Raji (cell line): ENCODE data around the gene TRIM33.

Experiments
- POLR2A ChIP-seq: IDR thresholded peaks from 2 replicates; pipeline ENCODE4 v1.6.1; 2011; ENCODE audit warnings: low read depth, low read length, control low read depth; ENCODE audit not compliant: insufficient read depth

TRIM33 gene

DNA sequence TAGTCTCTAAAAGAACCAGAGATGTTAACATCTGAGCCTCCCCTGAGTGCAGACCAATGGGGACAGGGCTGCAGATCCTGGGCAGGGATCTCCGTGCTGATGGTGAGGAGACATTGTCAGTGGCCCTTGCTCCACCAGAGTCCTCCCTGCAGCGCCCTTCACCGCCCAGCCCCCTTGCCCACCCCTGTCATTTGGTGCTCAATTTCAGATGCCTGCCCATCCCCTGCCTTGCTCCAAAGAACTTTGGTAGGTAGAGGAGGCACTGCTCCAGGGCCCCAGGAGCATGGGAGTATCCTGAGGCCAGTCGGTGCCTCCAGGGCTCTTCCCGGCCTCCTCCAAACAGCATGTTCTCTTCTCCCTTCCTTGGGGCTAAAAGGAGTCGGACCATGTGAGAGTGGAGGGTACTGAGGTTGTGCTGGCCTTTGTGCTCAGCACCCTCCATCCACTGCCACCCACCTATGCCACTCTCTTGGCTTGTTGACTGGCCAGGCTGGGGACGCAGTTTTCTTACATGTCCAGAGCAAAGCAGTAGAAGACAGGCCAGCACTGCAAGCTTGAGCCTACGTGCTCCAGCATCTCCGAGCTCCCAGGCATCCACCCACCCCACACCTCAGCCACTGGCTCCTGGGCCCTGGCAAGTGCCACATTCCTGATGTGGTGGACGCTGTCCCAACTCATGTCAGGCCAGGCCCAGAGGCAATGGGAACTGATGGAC, 160.1 kb downstream of the TRIM33 start:
- no peak for TF ChIP-seq POLR2A

- no peak for TF ChIP-seq POLR2A
These were observed 161.0 kb downstream of the TRIM33 start for GRCh38 chr1:114349891-114350605.

GRCh38 chr1:114347431-114348209, 163.4 kb downstream of the TRIM33 start:
- TF ChIP-seq POLR2A = no peak

GRCh38 chr1:114346480-114347029, 164.4 kb downstream of the TRIM33 start:
- no peak for TF ChIP-seq POLR2A

DNA sequence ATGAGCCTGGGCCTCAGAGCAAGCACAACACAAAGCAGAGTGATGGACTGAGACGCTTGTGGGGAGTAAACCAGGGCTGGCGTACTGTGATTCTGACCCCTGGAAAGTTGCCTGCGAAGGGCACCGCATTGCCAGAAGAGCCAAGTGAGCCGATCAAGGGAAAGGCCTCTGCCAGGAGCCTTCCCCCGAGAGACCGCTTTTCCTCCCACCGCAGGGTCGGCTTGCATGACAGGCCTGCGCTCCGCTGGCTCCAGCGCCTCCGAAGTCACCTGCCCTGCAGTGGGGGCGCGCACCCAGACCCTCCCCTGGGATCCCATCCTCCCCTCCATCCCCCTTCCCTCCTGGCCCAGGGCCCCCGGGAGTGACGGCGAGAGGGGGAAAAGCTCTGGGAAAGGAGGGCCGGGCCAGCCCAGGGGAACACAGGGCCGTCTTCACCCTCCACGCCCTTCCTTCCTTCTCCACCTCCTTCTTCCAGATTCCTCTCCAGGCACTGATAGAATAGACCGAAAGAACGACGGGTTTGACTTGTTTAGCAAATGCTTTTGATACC, 165.0 kb downstream of the TRIM33 start:
- no peak for TF ChIP-seq POLR2A

- TF ChIP-seq POLR2A = no peak
These were observed 166.3 kb downstream of the TRIM33 start for GRCh38 chr1:114344656-114345055.
